Superior temporal gyrus (tissue), 1 donor: ENCODE results near the gene PIP5K1C.
"Not testable (repeated sequence)": the region's sequence is repeated elsewhere in the genome, so short reads cannot be mapped to it uniquely, and the experiment has no call there.

ENCODE experiments used
- DNase-seq: peaks from one replicate; pipeline ENCODE4 v3.0.0-alpha.2; 2016; ENCODE audit errors: extremely low spot score

PIP5K1C gene

GRCh38 chr19:3644351-3645066 lies 55.8 kb downstream of the PIP5K1C start:
- peak; percentile 99 for DNase-seq

GRCh38 chr19:3643674-3644313 lies 56.5 kb downstream of the PIP5K1C start:
- DNase-seq: no peak

- DNase-seq: no peak
Measured at GRCh38 chr19:3642987-3643673, 57.1 kb downstream of the PIP5K1C start.

GRCh38 chr19:3642296-3642695 lies 58.0 kb downstream of the PIP5K1C start:
- DNase-seq: no peak

GRCh38 chr19:3641515-3642269 lies 58.6 kb downstream of the PIP5K1C start:
- DNase-seq: no peak

GRCh38 chr19:3639479-3639878 lies 60.8 kb downstream of the PIP5K1C start:
- DNase-seq: no peak

- DNase-seq: no peak
Measured at GRCh38 chr19:3638208-3639193, 61.8 kb downstream of the PIP5K1C start.

GRCh38 chr19:3637621-3638020 lies 62.6 kb downstream of the PIP5K1C start:
- DNase-seq: no peak

GRCh38 chr19:3636962-3637361 lies 63.3 kb downstream of the PIP5K1C start:
- DNase-seq: no peak

- no peak for DNase-seq
Measured at GRCh38 chr19:3636506-3636905, 63.8 kb downstream of the PIP5K1C start.

GRCh38 chr19:3634496-3635045 lies 65.7 kb downstream of the PIP5K1C start:
- DNase-seq: no peak

GRCh38 chr19:3633559-3633988 lies 66.7 kb downstream of the PIP5K1C start:
- DNase-seq: no peak

- peak; percentile 33 for DNase-seq
Measured at GRCh38 chr19:3632739-3633558, 67.3 kb downstream of the PIP5K1C start.

GRCh38 chr19:3632098-3632497 lies 68.2 kb downstream of the PIP5K1C start:
- DNase-seq: no peak

GRCh38 chr19:3631053-3631861 lies 69.0 kb downstream of the PIP5K1C start:
- DNase-seq: no peak

- DNase-seq: not testable (repeated sequence)
Measured at GRCh38 chr19:3628766-3629165, 71.5 kb downstream of the PIP5K1C start.

GRCh38 chr19:3627351-3627723 lies 72.9 kb downstream of the PIP5K1C start:
- no peak for DNase-seq

GRCh38 chr19:3626473-3627350 lies 73.6 kb downstream of the PIP5K1C start, which contains the start of gene CACTIN:
CACTIN (minus strand) TSS chr19:3626790; CDS start chr19:3626762, 28 bp downstream.
- DNase-seq: peak; percentile 98
